Measurements from ENCODE around the gene HYAL3. TPM values are rescaled to one million over a fixed set of nuclear protein-coding genes. Genes with fewer than 3 reads are reported as not detected.

HYAL3 gene
- total RNA-seq, 1 experiment from 2014 or later = 10.2 TPM

GRCh38 chr3:50289130-50289529 lies 10.1 kb downstream of the HYAL3 start:
- DNase-seq = no peak
- BruUV-seq (replicated peaks) = no TSS peak
- Histone ChIP-seq H3K79me2 (ENCODE audit: low read depth) (peaks cover 25% of the 10 kb centered on the region), H3K27me3 (ENCODE audit: insufficient read depth, low read depth) (no peaks in the 10 kb centered on the region), H3K9me2 (ENCODE audit: insufficient read depth) (no peaks in the 10 kb centered on the region), H2AFZ (no peak overlapping the region), H3K4me1 (replicated peaks; ENCODE audit: insufficient read depth) (peaks cover 13% of the 10 kb centered on the region), H3K36me3 (ENCODE audit: low read depth) (no peaks in the 10 kb centered on the region), H3K27ac (no peak overlapping the region), H3F3A (ENCODE audit: insufficient read depth, low read depth) (peaks cover 11% of the 10 kb centered on the region; the same call in 1 of the 2 replicates), H4K20me1 (ENCODE audit: insufficient read depth) (no peaks in the 10 kb centered on the region), H3K4me2 (no peak overlapping the region), H3K9me3 (ENCODE audit: insufficient read depth, low read depth) (no peaks in the 10 kb centered on the region), H3K4me3 (no peak overlapping the region)
- ChIA-PET POLR2A (ENCODE audit: unreplicated experiment) (no interaction called here), CTCF (interaction anchor here (1.0 kb wide), 1 partner anchor 35 kb away, joined by 3 read pairs; no protein-coding TSS in a partner anchor)
- intact Hi-C loops (cut with micrococcal nuclease; ENCODE audit: unreplicated experiment) = no loop called here
- TF ChIP-seq EZH2 (IDR thresholded peaks at IDR 0.05; ENCODE audit: low read depth) = no peak
- TF ChIP-seq, protein P1, sequence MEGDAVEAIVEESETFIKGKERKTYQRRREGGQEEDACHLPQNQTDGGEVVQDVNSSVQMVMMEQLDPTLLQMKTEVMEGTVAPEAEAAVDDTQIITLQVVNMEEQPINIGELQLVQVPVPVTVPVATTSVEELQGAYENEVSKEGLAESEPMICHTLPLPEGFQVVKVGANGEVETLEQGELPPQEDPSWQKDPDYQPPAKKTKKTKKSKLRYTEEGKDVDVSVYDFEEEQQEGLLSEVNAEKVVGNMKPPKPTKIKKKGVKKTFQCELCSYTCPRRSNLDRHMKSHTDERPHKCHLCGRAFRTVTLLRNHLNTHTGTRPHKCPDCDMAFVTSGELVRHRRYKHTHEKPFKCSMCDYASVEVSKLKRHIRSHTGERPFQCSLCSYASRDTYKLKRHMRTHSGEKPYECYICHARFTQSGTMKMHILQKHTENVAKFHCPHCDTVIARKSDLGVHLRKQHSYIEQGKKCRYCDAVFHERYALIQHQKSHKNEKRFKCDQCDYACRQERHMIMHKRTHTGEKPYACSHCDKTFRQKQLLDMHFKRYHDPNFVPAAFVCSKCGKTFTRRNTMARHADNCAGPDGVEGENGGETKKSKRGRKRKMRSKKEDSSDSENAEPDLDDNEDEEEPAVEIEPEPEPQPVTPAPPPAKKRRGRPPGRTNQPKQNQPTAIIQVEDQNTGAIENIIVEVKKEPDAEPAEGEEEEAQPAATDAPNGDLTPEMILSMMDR (conservative IDR thresholded peaks at IDR 0.05) = no peak

DNA sequence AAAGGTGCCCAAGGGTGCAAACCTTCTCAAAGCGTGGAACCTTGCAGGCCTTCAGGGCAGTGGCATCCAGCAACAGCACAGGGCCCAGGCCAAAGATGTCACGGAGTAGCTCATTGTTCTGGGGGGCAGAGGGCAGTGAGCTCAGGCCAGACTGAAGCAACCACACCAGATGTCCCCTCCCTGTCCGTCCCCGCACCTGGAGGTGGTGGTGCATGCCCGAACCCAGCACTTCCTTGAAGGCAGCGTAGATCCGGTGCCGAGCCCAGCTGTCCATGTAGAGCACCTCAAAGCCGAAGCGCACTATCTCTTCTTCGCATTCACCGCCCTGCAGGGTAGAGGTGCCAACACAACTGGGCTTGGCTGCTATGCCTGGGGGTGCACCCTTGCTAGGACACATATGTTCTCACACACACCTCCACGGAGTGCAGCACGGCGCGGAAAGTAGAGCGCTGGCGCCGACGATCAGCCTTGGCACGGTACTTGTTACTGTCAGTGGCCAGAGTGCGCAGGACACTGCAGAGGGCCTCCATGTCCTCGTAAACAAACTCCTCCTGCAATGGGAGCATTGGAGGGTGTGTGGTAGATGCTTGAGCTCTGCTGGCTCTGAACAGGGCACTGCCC lies 10.7 kb downstream of the HYAL3 start:
- intact Hi-C loops (cut with micrococcal nuclease; ENCODE audit: unreplicated experiment) = no loop called here
- BruUV-seq (replicated peaks) = no TSS peak
- peaks cover 13% of the 10 kb centered on the region for H3K4me1 ChIP-seq (replicated peaks; ENCODE audit: insufficient read depth)
- peaks cover 11% of the 10 kb centered on the region; the same call in 1 of the 2 replicates for H3F3A ChIP-seq (ENCODE audit: insufficient read depth, low read depth)
- POLR2A ChIA-PET (ENCODE audit: unreplicated experiment) = no interaction called here
- CTCF ChIA-PET = interaction anchor here (0.6 to 1.0 kb wide), 2 partner anchors 36 to 196 kb away, joined by 3 to 8 read pairs; no protein-coding TSS in a partner anchor
- no peaks in the 10 kb centered on the region for H3K9me3 ChIP-seq (ENCODE audit: insufficient read depth, low read depth)
- TF ChIP-seq EZH2 (IDR thresholded peaks at IDR 0.05; ENCODE audit: low read depth) = no peak
- TF ChIP-seq, protein P1 (conservative IDR thresholded peaks at IDR 0.05) = no peak
- peaks cover 25% of the 10 kb centered on the region for H3K79me2 ChIP-seq (ENCODE audit: low read depth)
- no peak overlapping the region for H3K27ac ChIP-seq
- H3K9me2 ChIP-seq (ENCODE audit: insufficient read depth) = no peaks in the 10 kb centered on the region
- no peak overlapping the region for H2AFZ ChIP-seq
- no peaks in the 10 kb centered on the region for H4K20me1 ChIP-seq (ENCODE audit: insufficient read depth)
- H3K4me2 ChIP-seq = no peak overlapping the region
- H3K27me3 ChIP-seq (ENCODE audit: insufficient read depth, low read depth) = no peaks in the 10 kb centered on the region
- no peak overlapping the region for H3K4me3 ChIP-seq
- no peak for DNase-seq
- H3K36me3 ChIP-seq (ENCODE audit: low read depth) = no peaks in the 10 kb centered on the region

- Histone ChIP-seq H3K9me3 (ENCODE audit: insufficient read depth, low read depth) (no peaks in the 10 kb centered on the region), H4K20me1 (ENCODE audit: insufficient read depth) (no peaks in the 10 kb centered on the region), H3K9me2 (ENCODE audit: insufficient read depth) (no peaks in the 10 kb centered on the region), H3K4me2 (no peak overlapping the region), H2AFZ (no peak overlapping the region), H3F3A (ENCODE audit: insufficient read depth, low read depth) (peaks cover 11% of the 10 kb centered on the region; the same call in 1 of the 2 replicates), H3K79me2 (ENCODE audit: low read depth) (peaks cover 25% of the 10 kb centered on the region), H3K36me3 (ENCODE audit: low read depth) (no peaks in the 10 kb centered on the region), H3K4me1 (replicated peaks; ENCODE audit: insufficient read depth) (0 out of 2 replicates have a peak, but pooled peaks cover 7% of the 10 kb centered on the region), H3K27me3 (ENCODE audit: insufficient read depth, low read depth) (no peaks in the 10 kb centered on the region), H3K4me3 (no peak overlapping the region), H3K27ac (no peak overlapping the region)
- no peak for TF ChIP-seq EZH2 (IDR thresholded peaks at IDR 0.05; ENCODE audit: low read depth)
- TF ChIP-seq, protein P1 (conservative IDR thresholded peaks at IDR 0.05) = no peak
- intact Hi-C loops (cut with micrococcal nuclease; ENCODE audit: unreplicated experiment) = no loop called here
- BruUV-seq (replicated peaks) = no TSS peak
- POLR2A ChIA-PET (ENCODE audit: unreplicated experiment) = no interaction called here
- CTCF ChIA-PET = no interaction called here
- DNase-seq = no peak
These were observed 11.9 kb downstream of the HYAL3 start for GRCh38 chr3:50287262-50287661.

All from PC-9 (cell line).